Tibial nerve (tissue), 4 donors: ENCODE measurements around the gene PTK7.

Experiments used
- EP300 ChIP-seq, 2 donors: sonication (generic); formaldehyde crosslinking; IDR thresholded peaks; one replicate each; pipeline ENCODE4 v1.6.1; 2017; ENCODE audit warnings: antibody characterized with exemption in 2 of 2, mild to moderate bottlenecking in 1 of 2
- POLR2A ChIP-seq, 2 donors: fragments of 450-650 bp; IDR thresholded peaks; one replicate each; pipeline ENCODE4 v1.6.1; 2017; ENCODE audit warnings: antibody characterized with exemption in 2 of 2, mild to moderate bottlenecking in 2 of 2, moderate library complexity in 2 of 2
- TF ChIP-seq, protein P1 (sequence below), 5 experiments: fragments of 200-600 bp in 3 of 5; fragments of 450-650 bp in 2 of 5; sonication (generic) in 3 of 5; IDR thresholded peaks; one replicate each; pipeline ENCODE4 v1.5.1; 2016 to 2019; ENCODE audit warnings: antibody characterized with exemption in 5 of 5, mild to moderate bottlenecking in 3 of 5, moderate library complexity in 2 of 5

DNA sequence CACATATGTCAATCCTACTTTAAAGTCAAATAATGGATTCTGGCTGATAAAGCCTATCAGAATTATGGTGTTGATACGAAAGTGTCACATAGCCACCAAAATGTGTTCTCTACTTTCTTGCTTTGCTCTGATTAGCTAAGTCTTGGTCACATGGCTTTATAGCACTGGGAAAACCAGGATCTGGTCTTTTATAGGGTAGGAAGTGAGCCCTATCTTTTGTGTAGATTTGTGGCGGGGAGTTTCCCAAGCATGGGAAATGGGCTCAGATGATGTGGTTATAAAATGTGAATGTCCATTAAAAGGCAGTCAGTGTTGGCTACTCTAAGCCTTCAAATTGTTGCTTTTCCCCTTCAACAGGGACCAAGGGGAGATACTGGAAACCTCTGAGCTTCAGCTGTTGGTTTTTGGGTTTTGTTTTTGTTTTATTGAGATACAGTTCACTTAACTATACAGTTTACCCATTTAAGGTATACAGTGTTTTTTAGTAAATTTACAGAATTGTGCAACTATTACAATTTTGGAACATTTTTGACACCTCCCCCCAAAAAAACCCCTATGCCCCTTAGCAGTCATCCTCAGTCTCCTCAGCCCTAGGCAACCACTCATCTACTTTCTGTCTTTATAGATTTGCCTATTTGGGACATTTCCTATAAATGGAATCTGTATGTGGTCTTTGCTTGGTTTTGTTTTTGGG lies 42.5 kb upstream of the PTK7 start:
- TF ChIP-seq, protein P1, sequence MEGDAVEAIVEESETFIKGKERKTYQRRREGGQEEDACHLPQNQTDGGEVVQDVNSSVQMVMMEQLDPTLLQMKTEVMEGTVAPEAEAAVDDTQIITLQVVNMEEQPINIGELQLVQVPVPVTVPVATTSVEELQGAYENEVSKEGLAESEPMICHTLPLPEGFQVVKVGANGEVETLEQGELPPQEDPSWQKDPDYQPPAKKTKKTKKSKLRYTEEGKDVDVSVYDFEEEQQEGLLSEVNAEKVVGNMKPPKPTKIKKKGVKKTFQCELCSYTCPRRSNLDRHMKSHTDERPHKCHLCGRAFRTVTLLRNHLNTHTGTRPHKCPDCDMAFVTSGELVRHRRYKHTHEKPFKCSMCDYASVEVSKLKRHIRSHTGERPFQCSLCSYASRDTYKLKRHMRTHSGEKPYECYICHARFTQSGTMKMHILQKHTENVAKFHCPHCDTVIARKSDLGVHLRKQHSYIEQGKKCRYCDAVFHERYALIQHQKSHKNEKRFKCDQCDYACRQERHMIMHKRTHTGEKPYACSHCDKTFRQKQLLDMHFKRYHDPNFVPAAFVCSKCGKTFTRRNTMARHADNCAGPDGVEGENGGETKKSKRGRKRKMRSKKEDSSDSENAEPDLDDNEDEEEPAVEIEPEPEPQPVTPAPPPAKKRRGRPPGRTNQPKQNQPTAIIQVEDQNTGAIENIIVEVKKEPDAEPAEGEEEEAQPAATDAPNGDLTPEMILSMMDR (IDR thresholded peaks at IDR 0.05): no peak
- TF ChIP-seq POLR2A (IDR thresholded peaks at IDR 0.05): no peak
- TF ChIP-seq EP300 (IDR thresholded peaks at IDR 0.05): no peak
